ENCODE results near the gene B3GNT7. TPM values are rescaled to one million over a fixed set of nuclear protein-coding genes. Genes with fewer than 3 reads are reported as not detected.

Gene B3GNT7
- total and polyA plus RNA-seq, 2 experiments from 2014 or later: not detected

- 88 to 91% methylated on average over 10 of the region's 10 CpGs for WGBS, 2 experiments (ENCODE audit: low coverage in 1 of 2, low lambda C conversion rate in 2 of 2, missing lambda C conversion rate in 2 of 2)
- in situ Hi-C loops (cut with MboI): no loop called here
- no peak overlapping the region for H3K27ac ChIP-seq
Measured at GRCh38 chr2:231359441-231359840, 36.1 kb upstream of the B3GNT7 start.

GRCh38 chr2:231359948-231360347, 35.6 kb upstream of the B3GNT7 start:
- Histone ChIP-seq H3K9ac (no peak overlapping the region), H3K36me3 (ENCODE audit: low read depth) (no peaks in the 10 kb centered on the region), H3K9me2 (ENCODE audit: insufficient read depth) (no peaks in the 10 kb centered on the region), H3K4me2 (ENCODE audit: unreplicated experiment) (no peak overlapping the region), H2AFZ (no peak overlapping the region), H3K9me3 (ENCODE audit: low read depth) (no peaks in the 10 kb centered on the region), H4K20me1 (ENCODE audit: insufficient read depth) (no peaks in the 10 kb centered on the region), H3K27me3 (replicated peaks; ENCODE audit: insufficient read depth) (no peaks in the 10 kb centered on the region), H3K79me2 (ENCODE audit: insufficient read depth) (no peaks in the 10 kb centered on the region), H3K4me1 (ENCODE audit: insufficient read depth) (no peaks in the 10 kb centered on the region), H3F3A (ENCODE audit: insufficient read depth) (0 out of 2 replicates have a peak, but pooled peaks cover 7% of the 10 kb centered on the region), H3K4me3 (no peak overlapping the region), H3K27ac (no peak overlapping the region)
- no peak for TF ChIP-seq EZH2phosphoT487 (IDR thresholded peaks at IDR 0.05; ENCODE audit: insufficient read depth, low read depth)
- TF ChIP-seq EZH2 (IDR thresholded peaks at IDR 0.05; ENCODE audit: insufficient read depth, poor library complexity, severe bottlenecking): no peak
- WGBS, 2 experiments (ENCODE audit: low coverage in 1 of 2, low lambda C conversion rate in 2 of 2, missing lambda C conversion rate in 2 of 2): 91 to 92% methylated on average over 11 of the region's 11 CpGs
- in situ Hi-C loops (cut with MboI): no loop called here
- no peak for DNase-seq

More at GRCh38 chr2:231359441-231359840, 36.1 kb upstream of the B3GNT7 start:
- no peaks in the 10 kb centered on the region for H4K20me1 ChIP-seq (ENCODE audit: insufficient read depth)
- H2AFZ ChIP-seq: no peak overlapping the region
- H3K9me2 ChIP-seq (ENCODE audit: insufficient read depth): no peaks in the 10 kb centered on the region
- no peaks in the 10 kb centered on the region for H3K27me3 ChIP-seq (replicated peaks; ENCODE audit: insufficient read depth)
- H3K4me2 ChIP-seq (ENCODE audit: unreplicated experiment): no peak overlapping the region
- no peaks in the 10 kb centered on the region for H3K79me2 ChIP-seq (ENCODE audit: insufficient read depth)
- no peaks in the 10 kb centered on the region for H3K9me3 ChIP-seq (ENCODE audit: low read depth)
- no peaks in the 10 kb centered on the region for H3K4me1 ChIP-seq (ENCODE audit: insufficient read depth)
- no peak overlapping the region for H3K4me3 ChIP-seq
- no peak for TF ChIP-seq EZH2phosphoT487 (IDR thresholded peaks at IDR 0.05; ENCODE audit: insufficient read depth, low read depth)
- TF ChIP-seq EZH2 (IDR thresholded peaks at IDR 0.05; ENCODE audit: insufficient read depth, poor library complexity, severe bottlenecking): no peak
- no peaks in the 10 kb centered on the region for H3K36me3 ChIP-seq (ENCODE audit: low read depth)
- no peak for DNase-seq
- no peak overlapping the region for H3K9ac ChIP-seq
- 0 out of 2 replicates have a peak, but pooled peaks cover 2% of the 10 kb centered on the region for H3F3A ChIP-seq (ENCODE audit: insufficient read depth)

- Histone ChIP-seq H3K4me3 (no peak overlapping the region), H3K36me3 (ENCODE audit: low read depth) (no peaks in the 10 kb centered on the region), H3K79me2 (ENCODE audit: insufficient read depth) (no peaks in the 10 kb centered on the region), H3K9me2 (ENCODE audit: insufficient read depth) (no peaks in the 10 kb centered on the region), H3K27me3 (replicated peaks; ENCODE audit: insufficient read depth) (no peaks in the 10 kb centered on the region), H3K4me1 (ENCODE audit: insufficient read depth) (no peaks in the 10 kb centered on the region), H3K4me2 (ENCODE audit: unreplicated experiment) (no peak overlapping the region), H3K9me3 (ENCODE audit: low read depth) (no peaks in the 10 kb centered on the region), H2AFZ (no peak overlapping the region), H3F3A (ENCODE audit: insufficient read depth) (0 out of 2 replicates have a peak, but pooled peaks cover 8% of the 10 kb centered on the region), H3K27ac (no peak overlapping the region), H3K9ac (no peak overlapping the region), H4K20me1 (ENCODE audit: insufficient read depth) (no peaks in the 10 kb centered on the region)
- TF ChIP-seq EZH2 (IDR thresholded peaks at IDR 0.05; ENCODE audit: insufficient read depth, poor library complexity, severe bottlenecking) (no peak), EZH2phosphoT487 (IDR thresholded peaks at IDR 0.05; ENCODE audit: insufficient read depth, low read depth) (no peak)
- no peak for DNase-seq
- in situ Hi-C loops (cut with MboI): no loop called here
- 85 to 87% methylated on average over 10 to 11 of the region's 11 CpGs for WGBS, 2 experiments (ENCODE audit: low coverage in 1 of 2, low lambda C conversion rate in 2 of 2, missing lambda C conversion rate in 2 of 2)
Measured at GRCh38 chr2:231360401-231360800, 35.1 kb upstream of the B3GNT7 start.

GRCh38 chr2:231360881-231361371, 34.6 kb upstream of the B3GNT7 start:
- 0 out of 2 replicates have a peak, but pooled peaks cover 8% of the 10 kb centered on the region for H3F3A ChIP-seq (ENCODE audit: insufficient read depth)
- H3K9me3 ChIP-seq (ENCODE audit: low read depth): no peaks in the 10 kb centered on the region
- no peaks in the 10 kb centered on the region for H3K9me2 ChIP-seq (ENCODE audit: insufficient read depth)
- no peaks in the 10 kb centered on the region for H3K36me3 ChIP-seq (ENCODE audit: low read depth)
- no peak overlapping the region for H3K9ac ChIP-seq
- DNase-seq: no peak
- no peaks in the 10 kb centered on the region for H3K4me1 ChIP-seq (ENCODE audit: insufficient read depth)
- no peak overlapping the region for H2AFZ ChIP-seq
- no peaks in the 10 kb centered on the region for H3K79me2 ChIP-seq (ENCODE audit: insufficient read depth)
- TF ChIP-seq EZH2phosphoT487 (IDR thresholded peaks at IDR 0.05; ENCODE audit: insufficient read depth, low read depth) (no peak), EZH2 (IDR thresholded peaks at IDR 0.05; ENCODE audit: insufficient read depth, poor library complexity, severe bottlenecking) (no peak)
- WGBS, 2 experiments (ENCODE audit: low coverage in 1 of 2, low lambda C conversion rate in 2 of 2, missing lambda C conversion rate in 2 of 2): 93 to 95% methylated on average over 13 of the region's 13 CpGs
- in situ Hi-C loops (cut with MboI): no loop called here
- H3K4me2 ChIP-seq (ENCODE audit: unreplicated experiment): no peak overlapping the region
- H3K4me3 ChIP-seq: no peak overlapping the region
- no peaks in the 10 kb centered on the region for H3K27me3 ChIP-seq (replicated peaks; ENCODE audit: insufficient read depth)
- H3K27ac ChIP-seq: no peak overlapping the region
- H4K20me1 ChIP-seq (ENCODE audit: insufficient read depth): no peaks in the 10 kb centered on the region

All from GM23248 (cell line).